Glutamatergic neuron (in vitro differentiated cells): ENCODE data around the gene LRCOL1. TPM values are rescaled to one million over a fixed set of nuclear protein-coding genes. Genes with fewer than 3 reads are reported as not detected.

Source experiments
- DNase-seq: peaks from one replicate; pipeline ENCODE4 v3.0.0; 2022
- H3K27ac Mint-ChIP-seq: one replicate; pipeline ENCODE4 v1.8.0; 2020; ENCODE audit warnings: mild to moderate bottlenecking, mixed read lengths, inconsistent platforms; ENCODE audit not compliant: unreplicated experiment
- H3K27me3 Mint-ChIP-seq: one replicate; pipeline ENCODE4 v1.8.0; 2020; ENCODE audit warnings: mild to moderate bottlenecking, moderate library complexity, mixed read lengths, inconsistent platforms; ENCODE audit not compliant: unreplicated experiment
- H3K36me3 Mint-ChIP-seq: one replicate; pipeline ENCODE4 v1.8.0; 2020; ENCODE audit warnings: mild to moderate bottlenecking, mixed read lengths, inconsistent platforms; ENCODE audit not compliant: unreplicated experiment
- H3K4me1 Mint-ChIP-seq: one replicate; pipeline ENCODE4 v1.8.0; 2020; ENCODE audit warnings: mild to moderate bottlenecking, low read depth, mixed read lengths, inconsistent platforms; ENCODE audit not compliant: unreplicated experiment
- H3K4me3 Mint-ChIP-seq: one replicate; pipeline ENCODE4 v1.8.0; 2020; ENCODE audit warnings: mild to moderate bottlenecking, mixed read lengths, inconsistent platforms; ENCODE audit not compliant: unreplicated experiment
- H3K9me3 Mint-ChIP-seq: one replicate; pipeline ENCODE4 v1.8.0; 2020; ENCODE audit warnings: mild to moderate bottlenecking, moderate library complexity, mixed read lengths, inconsistent platforms; ENCODE audit not compliant: unreplicated experiment
- total RNA-seq: library from RNA; stranded (reverse); fragmentation: NEBNext Ultra II Directional; extraction: Animal tissue kit (Norgen Biotek cat#: 25700); gene quantifications from one replicate; pipeline ENCODE4 v1.2.1, GENCODE V29; 2021; ENCODE audit not compliant: unreplicated experiment
- TF ChIP-seq, protein P1 (sequence below): fragments of 200-600 bp; sonication (generic); IDR thresholded peaks from one replicate; pipeline ENCODE4 v1.5.0; 2021; ENCODE audit not compliant: partially characterized antibody, unreplicated experiment

The LRCOL1 gene
- total RNA-seq, 1 donor from 2014 or later, result not detected

DNA sequence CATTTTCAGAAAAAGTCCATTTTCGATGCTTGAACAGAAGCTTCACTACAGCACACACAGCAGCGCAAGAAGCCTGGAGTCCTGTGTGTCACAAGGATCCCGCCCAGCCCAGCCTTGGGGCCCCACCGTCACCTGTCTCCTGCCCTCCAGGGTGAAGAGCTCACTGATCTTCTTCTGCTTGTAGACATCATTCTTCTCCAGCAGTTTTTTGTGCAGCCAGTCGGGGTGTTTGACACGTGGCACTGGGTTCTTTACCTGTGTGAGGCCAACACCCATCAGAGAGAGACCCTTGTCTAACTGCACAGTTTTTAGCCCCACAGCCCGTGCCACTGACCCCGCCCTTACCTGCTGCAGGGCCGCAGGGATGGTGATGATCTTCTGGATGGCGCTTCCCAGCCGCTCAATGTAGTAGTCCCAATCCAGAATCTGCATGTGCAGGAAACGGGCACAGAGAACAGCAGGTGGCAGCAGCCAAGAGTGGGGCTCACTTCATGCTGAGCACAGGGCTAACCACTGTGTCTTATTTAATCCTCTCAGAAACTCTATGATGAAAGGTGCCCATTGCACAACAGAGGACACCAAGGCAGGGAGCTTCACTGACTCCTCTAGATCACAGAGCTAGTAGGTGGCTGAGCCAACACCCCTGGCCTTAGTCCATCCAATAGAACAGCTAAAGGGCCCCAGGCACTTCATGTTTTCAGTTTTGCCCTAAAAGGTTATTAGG lies 46.8 kb upstream of the LRCOL1 start:
- peaks cover 1% of the 10 kb centered on the region for H3K27me3 Mint-ChIP-seq
- TF ChIP-seq, protein P1, sequence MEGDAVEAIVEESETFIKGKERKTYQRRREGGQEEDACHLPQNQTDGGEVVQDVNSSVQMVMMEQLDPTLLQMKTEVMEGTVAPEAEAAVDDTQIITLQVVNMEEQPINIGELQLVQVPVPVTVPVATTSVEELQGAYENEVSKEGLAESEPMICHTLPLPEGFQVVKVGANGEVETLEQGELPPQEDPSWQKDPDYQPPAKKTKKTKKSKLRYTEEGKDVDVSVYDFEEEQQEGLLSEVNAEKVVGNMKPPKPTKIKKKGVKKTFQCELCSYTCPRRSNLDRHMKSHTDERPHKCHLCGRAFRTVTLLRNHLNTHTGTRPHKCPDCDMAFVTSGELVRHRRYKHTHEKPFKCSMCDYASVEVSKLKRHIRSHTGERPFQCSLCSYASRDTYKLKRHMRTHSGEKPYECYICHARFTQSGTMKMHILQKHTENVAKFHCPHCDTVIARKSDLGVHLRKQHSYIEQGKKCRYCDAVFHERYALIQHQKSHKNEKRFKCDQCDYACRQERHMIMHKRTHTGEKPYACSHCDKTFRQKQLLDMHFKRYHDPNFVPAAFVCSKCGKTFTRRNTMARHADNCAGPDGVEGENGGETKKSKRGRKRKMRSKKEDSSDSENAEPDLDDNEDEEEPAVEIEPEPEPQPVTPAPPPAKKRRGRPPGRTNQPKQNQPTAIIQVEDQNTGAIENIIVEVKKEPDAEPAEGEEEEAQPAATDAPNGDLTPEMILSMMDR, result no peak
- H3K4me3 Mint-ChIP-seq, result no peak overlapping the region
- no peaks in the 10 kb centered on the region for H3K4me1 Mint-ChIP-seq
- H3K36me3 Mint-ChIP-seq, result no peaks in the 10 kb centered on the region
- H3K9me3 Mint-ChIP-seq, result no peaks in the 10 kb centered on the region
- no peak for DNase-seq
- H3K27ac Mint-ChIP-seq, result no peak overlapping the region

DNA sequence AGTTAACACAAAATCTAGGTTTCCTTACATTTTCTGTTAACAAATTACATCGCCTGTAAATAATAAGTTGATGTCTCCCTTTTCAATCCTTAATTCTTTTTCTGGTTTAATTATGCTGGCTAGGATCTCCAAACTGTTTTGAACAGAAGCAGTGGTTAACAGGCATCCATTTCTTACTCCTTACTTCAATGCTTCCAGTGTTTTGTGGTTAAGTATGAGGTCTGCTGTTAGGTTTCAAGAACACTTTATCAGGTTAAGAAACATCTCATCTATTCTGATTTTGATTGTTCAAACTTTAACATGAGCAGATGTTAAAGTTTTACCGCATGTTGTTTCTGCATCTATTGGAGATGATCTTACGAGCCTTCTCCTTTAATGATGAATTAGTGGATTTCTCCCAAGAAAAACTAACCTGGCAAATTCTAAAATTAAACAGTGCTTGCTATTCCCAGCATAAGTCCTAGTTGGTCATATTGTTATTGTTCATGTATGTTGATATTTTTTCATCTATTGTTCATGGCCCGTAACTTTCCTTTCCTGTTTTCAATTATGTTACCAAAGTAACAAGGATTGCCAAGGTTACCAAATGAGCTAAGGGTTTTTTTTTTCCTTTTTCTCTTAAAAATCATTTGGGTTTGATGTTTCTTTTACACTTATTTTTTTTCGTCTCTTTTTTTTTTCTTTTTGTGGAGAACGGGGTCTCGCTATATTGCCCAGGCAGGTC lies 43.3 kb upstream of the LRCOL1 start:
- Mint-ChIP-seq H3K4me1 (no peaks in the 10 kb centered on the region), H3K36me3 (no peaks in the 10 kb centered on the region), H3K27ac (no peak overlapping the region), H3K4me3 (no peak overlapping the region), H3K27me3 (peaks cover 1% of the 10 kb centered on the region), H3K9me3 (no peaks in the 10 kb centered on the region)
- DNase-seq, result no peak
- TF ChIP-seq, protein P1, result no peak

DNA sequence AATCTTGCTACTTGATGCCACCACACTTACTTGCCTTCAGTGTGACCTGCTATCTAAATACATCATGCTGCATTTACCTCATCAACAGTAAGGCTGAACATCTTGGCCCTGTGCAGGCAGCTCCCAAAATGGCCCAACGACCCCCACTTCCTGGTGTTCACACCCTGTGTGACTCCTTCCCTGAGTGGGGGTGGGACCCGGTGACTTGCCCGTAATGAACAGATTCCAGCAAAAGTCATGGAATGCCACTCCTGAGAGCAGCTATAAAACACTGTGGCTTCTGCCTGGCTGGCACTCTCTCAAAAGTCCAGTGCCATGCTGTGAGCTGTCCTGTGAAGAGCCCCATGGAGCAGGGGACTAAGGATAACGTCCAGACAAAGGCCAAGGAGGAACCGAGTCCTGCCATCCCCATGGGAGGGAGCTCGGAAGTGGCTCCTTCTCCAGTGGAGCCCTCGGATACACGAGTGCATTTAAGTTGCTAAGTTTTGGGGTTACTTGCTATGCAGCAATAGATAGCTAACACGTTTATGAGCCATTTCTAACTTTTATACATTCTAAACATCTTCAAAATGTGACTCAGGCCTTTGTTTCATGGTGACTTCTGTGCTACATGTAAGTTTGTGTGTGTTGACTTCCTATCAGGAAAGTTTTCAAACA lies 41.2 kb upstream of the LRCOL1 start:
- TF ChIP-seq, protein P1, result no peak
- DNase-seq, result no peak
- H3K27ac Mint-ChIP-seq, result no peak overlapping the region
- no peaks in the 10 kb centered on the region for H3K36me3 Mint-ChIP-seq
- no peak overlapping the region for H3K4me3 Mint-ChIP-seq
- H3K9me3 Mint-ChIP-seq, result no peaks in the 10 kb centered on the region
- H3K27me3 Mint-ChIP-seq, result no peaks in the 10 kb centered on the region
- H3K4me1 Mint-ChIP-seq, result no peaks in the 10 kb centered on the region

DNA sequence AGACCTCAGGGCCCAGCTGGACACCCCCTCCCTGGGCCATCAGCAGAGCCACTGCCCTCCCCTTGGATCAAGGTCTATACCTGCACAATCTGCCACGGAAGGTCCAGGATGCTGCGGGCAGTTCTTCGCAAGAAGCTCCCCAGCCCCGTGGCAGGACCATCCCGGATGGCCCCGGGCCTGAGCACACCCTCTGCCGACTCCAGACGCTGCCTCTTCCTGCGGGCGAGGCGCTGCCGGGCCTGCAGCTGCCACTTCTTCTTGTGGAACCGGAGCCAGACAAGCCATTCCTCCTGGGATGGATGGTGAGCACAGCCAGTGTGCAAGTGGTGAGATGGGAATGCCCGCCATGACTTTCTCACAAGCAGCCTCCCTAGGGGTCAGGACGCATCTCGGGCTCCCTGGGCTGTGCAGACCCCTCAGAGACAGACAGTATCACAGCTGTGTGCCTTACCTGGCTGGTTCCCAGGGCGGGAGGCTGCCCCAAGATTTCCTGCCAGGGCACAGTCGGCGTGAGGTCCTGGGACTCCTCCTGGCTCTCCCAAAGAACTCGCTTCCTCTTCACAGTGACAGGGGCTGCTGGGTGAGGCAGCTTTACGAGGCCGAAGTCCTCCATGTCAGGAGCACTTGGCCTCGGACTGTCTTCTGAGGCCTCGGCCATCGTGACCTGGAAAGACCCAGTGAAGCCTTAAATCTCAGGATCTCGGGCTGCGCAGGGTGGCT lies 39.0 kb upstream of the LRCOL1 start:
- Mint-ChIP-seq H3K4me1 (no peaks in the 10 kb centered on the region), H3K27ac (no peak overlapping the region), H3K36me3 (no peaks in the 10 kb centered on the region), H3K27me3 (peaks cover under 1% of the 10 kb centered on the region), H3K9me3 (no peaks in the 10 kb centered on the region), H3K4me3 (no peak overlapping the region)
- TF ChIP-seq, protein P1, result no peak
- DNase-seq, result no peak
